Glutamatergic neuron (in vitro differentiated cells): Measurements from ENCODE around the gene TUBA1A. TPM values are rescaled to one million over a fixed set of nuclear protein-coding genes. Genes with fewer than 3 reads are reported as not detected.
"Not testable (repeated sequence)": the region's sequence is repeated elsewhere in the genome, so short reads cannot be mapped to it uniquely, and the experiment has no call there.

Source experiments
- DNase-seq: peaks from one replicate; pipeline ENCODE4 v3.0.0; 2022
- H3K27ac Mint-ChIP-seq: one replicate; pipeline ENCODE4 v1.8.0; 2020; ENCODE audit warnings: mild to moderate bottlenecking, mixed read lengths, inconsistent platforms; ENCODE audit not compliant: unreplicated experiment
- H3K27me3 Mint-ChIP-seq: one replicate; pipeline ENCODE4 v1.8.0; 2020; ENCODE audit warnings: mild to moderate bottlenecking, moderate library complexity, mixed read lengths, inconsistent platforms; ENCODE audit not compliant: unreplicated experiment
- H3K36me3 Mint-ChIP-seq: one replicate; pipeline ENCODE4 v1.8.0; 2020; ENCODE audit warnings: mild to moderate bottlenecking, mixed read lengths, inconsistent platforms; ENCODE audit not compliant: unreplicated experiment
- H3K4me1 Mint-ChIP-seq: one replicate; pipeline ENCODE4 v1.8.0; 2020; ENCODE audit warnings: mild to moderate bottlenecking, low read depth, mixed read lengths, inconsistent platforms; ENCODE audit not compliant: unreplicated experiment
- H3K4me3 Mint-ChIP-seq: one replicate; pipeline ENCODE4 v1.8.0; 2020; ENCODE audit warnings: mild to moderate bottlenecking, mixed read lengths, inconsistent platforms; ENCODE audit not compliant: unreplicated experiment
- H3K9me3 Mint-ChIP-seq: one replicate; pipeline ENCODE4 v1.8.0; 2020; ENCODE audit warnings: mild to moderate bottlenecking, moderate library complexity, mixed read lengths, inconsistent platforms; ENCODE audit not compliant: unreplicated experiment
- total RNA-seq: library from RNA; stranded (reverse); fragmentation: NEBNext Ultra II Directional; extraction: Animal tissue kit (Norgen Biotek cat#: 25700); gene quantifications from one replicate; pipeline ENCODE4 v1.2.1, GENCODE V29; 2021; ENCODE audit not compliant: unreplicated experiment
- TF ChIP-seq, protein P1 (sequence below): fragments of 200-600 bp; sonication (generic); IDR thresholded peaks from one replicate; pipeline ENCODE4 v1.5.0; 2021; ENCODE audit not compliant: partially characterized antibody, unreplicated experiment

Gene TUBA1A
- total RNA-seq, 1 donor from 2014 or later = 7,184 TPM

DNA sequence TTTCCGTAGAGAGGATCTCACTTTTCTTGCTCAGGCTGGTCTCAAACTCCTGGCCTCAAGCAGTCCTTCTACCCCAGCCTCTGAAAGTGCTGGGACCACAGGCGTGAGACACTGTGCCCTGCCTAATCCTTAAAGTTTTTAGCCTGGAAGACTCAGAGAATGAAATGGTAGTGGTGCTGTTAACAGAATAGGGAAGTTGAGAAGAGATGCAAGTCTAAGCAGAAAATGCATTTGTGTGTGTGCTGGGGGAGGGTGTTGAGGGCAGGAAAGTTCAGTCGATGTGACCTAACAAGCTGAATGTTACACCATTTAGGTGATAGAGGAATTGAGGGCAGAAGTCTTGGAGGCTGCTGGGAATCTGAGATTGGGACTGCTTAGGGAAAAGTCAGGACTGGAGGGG lies 6.9 kb upstream of the TUBA1A start:
- no peak overlapping the region for H3K4me3 Mint-ChIP-seq
- no peaks in the 10 kb centered on the region for H3K36me3 Mint-ChIP-seq
- TF ChIP-seq, protein P1, sequence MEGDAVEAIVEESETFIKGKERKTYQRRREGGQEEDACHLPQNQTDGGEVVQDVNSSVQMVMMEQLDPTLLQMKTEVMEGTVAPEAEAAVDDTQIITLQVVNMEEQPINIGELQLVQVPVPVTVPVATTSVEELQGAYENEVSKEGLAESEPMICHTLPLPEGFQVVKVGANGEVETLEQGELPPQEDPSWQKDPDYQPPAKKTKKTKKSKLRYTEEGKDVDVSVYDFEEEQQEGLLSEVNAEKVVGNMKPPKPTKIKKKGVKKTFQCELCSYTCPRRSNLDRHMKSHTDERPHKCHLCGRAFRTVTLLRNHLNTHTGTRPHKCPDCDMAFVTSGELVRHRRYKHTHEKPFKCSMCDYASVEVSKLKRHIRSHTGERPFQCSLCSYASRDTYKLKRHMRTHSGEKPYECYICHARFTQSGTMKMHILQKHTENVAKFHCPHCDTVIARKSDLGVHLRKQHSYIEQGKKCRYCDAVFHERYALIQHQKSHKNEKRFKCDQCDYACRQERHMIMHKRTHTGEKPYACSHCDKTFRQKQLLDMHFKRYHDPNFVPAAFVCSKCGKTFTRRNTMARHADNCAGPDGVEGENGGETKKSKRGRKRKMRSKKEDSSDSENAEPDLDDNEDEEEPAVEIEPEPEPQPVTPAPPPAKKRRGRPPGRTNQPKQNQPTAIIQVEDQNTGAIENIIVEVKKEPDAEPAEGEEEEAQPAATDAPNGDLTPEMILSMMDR = no peak
- peaks cover 17% of the 10 kb centered on the region for H3K4me1 Mint-ChIP-seq
- no peak for DNase-seq
- H3K27me3 Mint-ChIP-seq = peaks cover 2% of the 10 kb centered on the region
- H3K9me3 Mint-ChIP-seq = no peaks in the 10 kb centered on the region
- no peak overlapping the region for H3K27ac Mint-ChIP-seq

- H3K9me3 Mint-ChIP-seq, DNase-seq, H3K27ac Mint-ChIP-seq, H3K27me3 Mint-ChIP-seq, H3K36me3 Mint-ChIP-seq, H3K4me3 Mint-ChIP-seq: not testable (repeated sequence)
- peaks cover 11% of the 10 kb centered on the region for H3K4me1 Mint-ChIP-seq
Observed at GRCh38 chr12:49193746-49194145, 4.9 kb upstream of the TUBA1A start.

DNA sequence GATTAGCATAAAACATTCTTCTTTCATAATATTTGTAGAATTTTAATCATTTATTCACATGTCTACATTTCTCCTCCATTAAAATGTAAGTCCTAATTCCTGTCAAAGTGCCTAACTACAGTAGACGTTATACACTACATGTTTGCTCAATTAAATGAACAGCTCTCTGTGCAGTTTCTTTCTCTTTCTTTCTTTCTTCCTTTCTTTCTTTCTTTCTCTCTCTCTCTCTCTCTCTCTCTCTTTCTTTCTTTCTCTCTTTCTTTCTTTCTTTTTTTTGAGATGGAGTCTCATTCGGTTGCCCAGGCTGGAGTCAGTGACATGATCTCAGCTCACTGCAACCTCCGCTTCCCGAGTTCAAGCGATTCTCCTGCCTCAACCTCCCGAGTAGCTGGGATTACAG lies 2.6 kb upstream of the TUBA1A start:
- Mint-ChIP-seq H3K9me3 (peaks cover 23% of the 10 kb centered on the region), H3K4me3 (peak overlapping the region; percentile 47), H3K27me3 (peaks cover 16% of the 10 kb centered on the region)
- H3K27ac Mint-ChIP-seq, H3K36me3 Mint-ChIP-seq, DNase-seq, H3K4me1 Mint-ChIP-seq: not testable (repeated sequence)

DNA sequence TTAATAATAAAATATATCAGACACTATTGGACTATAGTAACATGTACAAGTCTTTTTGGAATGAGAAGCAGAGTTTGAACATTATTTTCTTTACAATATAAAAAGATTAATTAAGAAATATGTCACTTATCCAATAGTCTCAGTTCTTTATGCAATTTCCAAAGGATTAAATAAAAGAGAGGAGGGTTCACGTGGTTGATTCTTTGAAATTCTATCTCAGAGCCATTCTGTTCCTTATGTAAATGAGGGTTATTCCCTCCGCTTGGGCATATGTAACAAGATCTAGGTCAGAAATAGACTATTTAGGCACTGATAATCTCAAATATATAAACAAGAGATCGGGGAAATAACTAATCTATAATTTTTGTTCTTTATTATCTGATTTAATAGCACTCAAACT lies 2.1 kb upstream of the TUBA1A start:
- Mint-ChIP-seq H3K27me3 (peaks cover 21% of the 10 kb centered on the region), H3K9me3 (peaks cover 28% of the 10 kb centered on the region), H3K36me3 (peaks cover 11% of the 10 kb centered on the region)

GRCh38 chr12:49189731-49190716 lies 1.1 kb upstream of the TUBA1A start:
- Mint-ChIP-seq H3K27ac (peak overlapping the region; percentile 100), H3K36me3 (peaks cover 17% of the 10 kb centered on the region), H3K9me3 (peaks cover 38% of the 10 kb centered on the region), H3K27me3 (peaks cover 27% of the 10 kb centered on the region), H3K4me3 (peak overlapping the region; percentile 99), H3K4me1 (peaks cover 15% of the 10 kb centered on the region)
- TF ChIP-seq, protein P1 = no peak
- peak; percentile 34 for DNase-seq

More for the DNA sequence above, 2.1 kb upstream of the TUBA1A start:
- TF ChIP-seq, protein P1 = no peak
- Mint-ChIP-seq H3K4me3 (no peak overlapping the region), H3K4me1 (peaks cover 9% of the 10 kb centered on the region), H3K27ac (peak overlapping the region; percentile 2)
- DNase-seq = no peak
